Testis (tissue), 3 donors: Measurements from ENCODE around the gene CAMK2G. TPM values are rescaled to one million over a fixed set of nuclear protein-coding genes. Genes with fewer than 3 reads are reported as not detected.

Source experiments
- DNase-seq: peaks from one replicate; pipeline ENCODE4 v3.0.0-alpha.2; 2019
- H3K27ac ChIP-seq, 2 donors: fragments of 200-600 bp; sonication (generic); one replicate each; pipeline ENCODE4 v1.5.1; 2019
- H3K27me3 ChIP-seq: fragments of 200-600 bp; sonication (generic); one replicate; pipeline ENCODE4 v1.5.1; 2019
- H3K36me3 ChIP-seq: fragments of 200-600 bp; sonication (generic); one replicate; pipeline ENCODE4 v1.5.1; 2017; ENCODE audit warnings: low read depth; ENCODE audit errors: missing control alignments
- H3K4me1 ChIP-seq: fragments of 200-600 bp; sonication (generic); one replicate; pipeline ENCODE4 v1.5.1; 2019
- H3K4me3 ChIP-seq, 2 donors: fragments of 200-600 bp; sonication (generic); one replicate each; pipeline ENCODE4 v1.5.1; 2017 to 2019
- H3K9me3 ChIP-seq: fragments of 200-600 bp; sonication (generic); one replicate; pipeline ENCODE4 v1.5.1; 2017
- POLR2A ChIP-seq: fragments of 450-650 bp; IDR thresholded peaks from one replicate; pipeline ENCODE4 v1.6.1; 2017; ENCODE audit warnings: antibody characterized with exemption, mild to moderate bottlenecking, moderate library complexity
- WGBS, 2 donors: methylation state at CpG; one replicate each; pipeline ENCODE4 v1.1.5; 2018; 5-methylcytosine and 5-hydroxymethylcytosine counted together
- intact Hi-C: fragments of 100-400 bp; cut with DNase I; formaldehyde crosslinking; loops from one replicate; pipeline ENCODE4 v1.15.1; 2023; ENCODE audit warnings: low total_unique reads
- polyA plus RNA-seq: library from polyadenylated mRNA; stranded (reverse); fragments of 350-450 nt; fragmentation: Illumina TruSeq; extraction: RNeasy Lipid Tissue Mini Kit (QIAGEN cat#74804); gene quantifications from one replicate; pipeline ENCODE4 v1.2.3, GENCODE V29; 2014; ENCODE audit warnings: low read depth, low replicate concordance; ENCODE audit not compliant: insufficient read depth
- total RNA-seq, 2 donors: library from RNA; depleted of rRNA; stranded (reverse); fragments of >200 nt; gene quantifications; one replicate each; pipeline ENCODE4 v1.2.3, GENCODE V29; 2016
- TF ChIP-seq, protein P1 (sequence below), 3 experiments: fragments of 450-650 bp in 2 of 3; fragments of 200-600 bp in 1 of 3; sonication (generic) in 1 of 3; IDR thresholded peaks; one replicate each; pipeline ENCODE4 v1.5.1; 2016 to 2019; ENCODE audit warnings: antibody characterized with exemption in 3 of 3, mild to moderate bottlenecking in 2 of 3, moderate library complexity in 1 of 3

The CAMK2G gene
- total and polyA plus RNA-seq, 3 donors from 2014 or later = 16.5 to 29.7 (median 25.4) TPM

DNA sequence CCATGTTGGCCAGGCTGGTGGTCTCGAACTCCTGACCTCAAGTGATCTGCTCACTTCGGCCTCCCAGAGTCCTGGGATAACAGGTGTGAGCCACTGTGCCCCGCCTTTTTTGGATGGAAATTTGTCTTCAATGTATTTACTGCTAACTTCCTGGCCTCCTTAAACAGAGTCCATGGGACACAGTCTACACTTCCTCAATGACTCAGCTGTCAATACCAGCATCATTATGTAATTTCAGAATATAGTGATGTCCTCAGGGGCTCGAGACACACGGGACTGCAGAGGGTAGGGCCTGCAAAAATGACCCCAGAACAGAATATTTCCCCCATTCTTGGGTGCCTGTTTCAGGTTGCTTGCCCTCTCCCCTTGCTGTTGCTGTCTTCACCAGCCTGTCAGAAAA lies 31.1 kb downstream of the CAMK2G start:
- intact Hi-C loops = no loop called here
- Histone ChIP-seq H3K27me3 (no peaks in the 10 kb centered on the region), H3K4me1 (no peaks in the 10 kb centered on the region), H3K9me3 (no peaks in the 10 kb centered on the region), H3K36me3 (no peaks in the 10 kb centered on the region), H3K4me3 (no peak overlapping the region), H3K27ac (no peak overlapping the region)
- WGBS, 2 donors = 88 to 98% methylated on average over 5 of the region's 5 CpGs
- no peak for DNase-seq
- no peak for TF ChIP-seq POLR2A
- TF ChIP-seq, protein P1, sequence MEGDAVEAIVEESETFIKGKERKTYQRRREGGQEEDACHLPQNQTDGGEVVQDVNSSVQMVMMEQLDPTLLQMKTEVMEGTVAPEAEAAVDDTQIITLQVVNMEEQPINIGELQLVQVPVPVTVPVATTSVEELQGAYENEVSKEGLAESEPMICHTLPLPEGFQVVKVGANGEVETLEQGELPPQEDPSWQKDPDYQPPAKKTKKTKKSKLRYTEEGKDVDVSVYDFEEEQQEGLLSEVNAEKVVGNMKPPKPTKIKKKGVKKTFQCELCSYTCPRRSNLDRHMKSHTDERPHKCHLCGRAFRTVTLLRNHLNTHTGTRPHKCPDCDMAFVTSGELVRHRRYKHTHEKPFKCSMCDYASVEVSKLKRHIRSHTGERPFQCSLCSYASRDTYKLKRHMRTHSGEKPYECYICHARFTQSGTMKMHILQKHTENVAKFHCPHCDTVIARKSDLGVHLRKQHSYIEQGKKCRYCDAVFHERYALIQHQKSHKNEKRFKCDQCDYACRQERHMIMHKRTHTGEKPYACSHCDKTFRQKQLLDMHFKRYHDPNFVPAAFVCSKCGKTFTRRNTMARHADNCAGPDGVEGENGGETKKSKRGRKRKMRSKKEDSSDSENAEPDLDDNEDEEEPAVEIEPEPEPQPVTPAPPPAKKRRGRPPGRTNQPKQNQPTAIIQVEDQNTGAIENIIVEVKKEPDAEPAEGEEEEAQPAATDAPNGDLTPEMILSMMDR (IDR thresholded peaks at IDR 0.05) = no peak

- Histone ChIP-seq H3K9me3 (no peaks in the 10 kb centered on the region), H3K4me1 (no peaks in the 10 kb centered on the region), H3K4me3 (no peak overlapping the region), H3K36me3 (no peaks in the 10 kb centered on the region), H3K27me3 (no peaks in the 10 kb centered on the region), H3K27ac (no peak overlapping the region)
- TF ChIP-seq POLR2A = no peak
- TF ChIP-seq, protein P1 (IDR thresholded peaks at IDR 0.05) = no peak
- DNase-seq = no peak
- WGBS, 2 donors = 88 to 89% methylated on average over 11 of the region's 11 CpGs
- intact Hi-C loops = no loop called here
Measured at GRCh38 chr10:73842349-73842748, 32.0 kb downstream of the CAMK2G start.

DNA sequence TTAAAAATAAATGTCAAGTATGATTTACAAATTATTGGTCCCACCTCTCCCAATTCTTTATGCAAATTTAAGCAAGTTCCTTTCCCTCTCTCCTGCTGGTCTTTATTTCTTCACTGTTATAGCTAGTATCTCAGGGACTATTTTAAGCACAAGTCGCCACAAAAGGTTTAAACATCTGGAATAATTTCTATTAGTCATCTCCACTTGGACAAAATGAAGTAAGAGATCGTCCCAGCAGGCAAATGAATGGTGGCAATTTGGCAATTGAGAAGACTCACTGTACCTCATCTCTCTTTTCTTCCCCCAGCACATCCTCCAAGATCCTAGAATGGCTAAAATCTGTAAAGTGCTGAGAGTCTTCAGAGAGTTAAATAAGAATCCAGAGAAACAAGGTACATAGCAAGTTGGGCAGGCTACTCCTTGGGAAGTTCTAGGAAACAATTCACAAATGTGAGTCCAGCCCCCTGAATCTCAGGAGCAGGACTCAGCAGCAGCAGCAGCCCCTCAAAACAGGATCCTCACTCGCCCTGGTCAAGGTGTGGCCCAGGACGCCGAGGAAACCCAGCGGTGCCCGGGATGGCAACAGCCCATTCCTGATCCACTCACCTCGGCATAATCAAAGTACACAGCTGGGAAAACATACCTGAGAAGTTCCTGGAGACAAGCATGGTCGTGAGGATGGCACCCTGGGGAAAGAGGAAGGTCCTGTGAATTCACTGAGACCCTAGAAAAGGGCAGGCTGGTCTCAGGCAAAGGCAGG lies 32.6 kb downstream of the CAMK2G start:
- TF ChIP-seq, protein P1 (IDR thresholded peaks at IDR 0.05) = no peak
- TF ChIP-seq POLR2A = no peak
- no peaks in the 10 kb centered on the region for H3K27me3 ChIP-seq
- no peaks in the 10 kb centered on the region for H3K4me1 ChIP-seq
- WGBS, 2 donors = 88 to 94% methylated on average over 9 of the region's 9 CpGs
- intact Hi-C loops = no loop called here
- no peak overlapping the region for H3K4me3 ChIP-seq
- H3K36me3 ChIP-seq = no peaks in the 10 kb centered on the region
- DNase-seq = no peak
- no peak overlapping the region for H3K27ac ChIP-seq
- no peaks in the 10 kb centered on the region for H3K9me3 ChIP-seq

DNA sequence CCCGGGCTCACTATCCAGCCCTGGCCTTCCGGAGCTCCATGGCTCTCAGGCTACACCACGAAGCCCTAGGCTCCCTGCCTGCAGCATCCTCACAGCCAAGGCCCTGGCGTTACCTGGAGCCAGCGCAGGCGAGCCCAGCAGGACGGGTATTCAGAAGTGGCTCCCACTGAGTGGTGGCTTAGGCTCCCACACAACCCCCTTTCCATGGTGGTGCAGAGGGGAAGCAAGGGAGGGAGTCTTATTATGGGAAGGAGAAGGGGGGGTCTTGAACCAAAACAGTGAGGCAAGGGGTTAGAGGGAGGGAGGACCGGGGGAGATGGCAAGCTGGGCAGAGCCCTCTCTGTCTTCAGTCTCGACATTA lies 33.3 kb downstream of the CAMK2G start:
- H3K27me3 ChIP-seq = no peaks in the 10 kb centered on the region
- no peak overlapping the region for H3K4me3 ChIP-seq
- no peak overlapping the region for H3K27ac ChIP-seq
- intact Hi-C loops = no loop called here
- no peak for TF ChIP-seq POLR2A
- TF ChIP-seq, protein P1 (IDR thresholded peaks at IDR 0.05) = no peak
- no peaks in the 10 kb centered on the region for H3K36me3 ChIP-seq
- H3K4me1 ChIP-seq = no peaks in the 10 kb centered on the region
- DNase-seq = no peak
- no peaks in the 10 kb centered on the region for H3K9me3 ChIP-seq
- 82 to 87% methylated on average over 9 of the region's 9 CpGs for WGBS, 2 donors
